Small intestine (tissue), 7 donors: ENCODE data around the gene TMEM205. TPM values are rescaled to one million over a fixed set of nuclear protein-coding genes. Genes with fewer than 3 reads are reported as not detected.

Source experiments
- DNase-seq, 2 donors: peaks; one replicate each; pipeline versions ENCODE4 v3.0.0 to v3.0.0-alpha.2; 2013
- FAIRE-seq: peaks from 2 replicates; lab custom pipeline; 2012; peaks lifted over from hg19 to GRCh38; lab: Jason Lieb, UNC
- H3K27ac ChIP-seq, 3 donors: one replicate each; pipeline ENCODE4 v1.5.1; 2013; ENCODE audit warnings: low read length in 2 of 3, mild to moderate bottlenecking in 2 of 3, control low read depth in 1 of 3, inconsistent platforms in 1 of 3, low read depth in 1 of 3, moderate library complexity in 1 of 3
- H3K27me3 ChIP-seq, 3 donors: one replicate each; pipeline ENCODE4 v1.6.1; 2013; ENCODE audit warnings: low read length in 3 of 3, inconsistent platforms in 1 of 3; ENCODE audit not compliant: control insufficient read depth in 3 of 3, insufficient read depth in 3 of 3
- H3K36me3 ChIP-seq, 3 donors: one replicate each; pipeline ENCODE4 v1.6.1; 2013; ENCODE audit warnings: low read length in 3 of 3, inconsistent platforms in 1 of 3, low read depth in 1 of 3, mild to moderate bottlenecking in 1 of 3, moderate library complexity in 1 of 3; ENCODE audit not compliant: control insufficient read depth in 3 of 3, insufficient read depth in 2 of 3
- H3K4me1 ChIP-seq, 3 donors: one replicate each; pipeline ENCODE4 v1.6.1; 2013; ENCODE audit warnings: low read length in 2 of 3, inconsistent platforms in 1 of 3, low read depth in 1 of 3, mild to moderate bottlenecking in 1 of 3, moderate library complexity in 1 of 3; ENCODE audit not compliant: control insufficient read depth in 3 of 3, insufficient read depth in 2 of 3
- H3K4me3 ChIP-seq, 3 donors: one replicate each; pipeline ENCODE4 v1.5.1; 2013; ENCODE audit warnings: low read length in 3 of 3, control low read depth in 1 of 3, inconsistent platforms in 1 of 3, low read depth in 1 of 3, mild to moderate bottlenecking in 1 of 3, moderate library complexity in 1 of 3
- H3K9me3 ChIP-seq, 2 donors: one replicate each; pipeline ENCODE4 v1.6.1; 2013; ENCODE audit warnings: low read depth in 1 of 2, low read length in 1 of 2; ENCODE audit not compliant: control insufficient read depth in 2 of 2, insufficient read depth in 1 of 2
- WGBS, 3 donors: extraction: QIAGEN DNeasy Blood & Tissue Kit; methylation state at CpG; one replicate each; pipeline ENCODE4 v1.1.7; 2013; 5-methylcytosine and 5-hydroxymethylcytosine counted together
- polyA plus RNA-seq, 4 donors: library from polyadenylated mRNA; stranded (reverse) in 3 of 4; unstranded in 1 of 4; fragments of 200-250 nt in 3 of 4; fragments of 120-200 nt in 1 of 4; gene quantifications; one replicate each; pipeline versions ENCODE4 v1.2.1 to v1.2.3, GENCODE V29; 2013
- donor health status: healthy with polysubstance abuse.
- donor health status: control.
- donor health status: control.
- donor health status: Bipolar disorder and iron deficiency.
- donor health status: healthy.

The TMEM205 gene
- polyA plus RNA-seq, 4 donors, result 39.8 to 127 (median 86.7) TPM

- H3K36me3 ChIP-seq, result peaks cover 0 to 58% (median 4%) of the 10 kb centered on the region in 3 donors
- FAIRE-seq, result no peak
Measured at GRCh38 chr19:11364935-11365334, 18.9 kb upstream of the TMEM205 start.

GRCh38 chr19:11364296-11364904, 18.3 kb upstream of the TMEM205 start:
- 90 to 92% (median 90%) methylated on average over 24 to 28 of the region's 28 CpGs for WGBS, 3 donors
- peaks cover 0 to 21% (median 0%) of the 10 kb centered on the region in 3 donors for H3K4me1 ChIP-seq
- H3K4me3 ChIP-seq, result no peak overlapping the region
- no peak for FAIRE-seq
- H3K36me3 ChIP-seq, result peaks cover 0 to 59% (median 4%) of the 10 kb centered on the region in 3 donors
- H3K27ac ChIP-seq, result no peak overlapping the region
- no peaks in the 10 kb centered on the region for H3K9me3 ChIP-seq
- DNase-seq, result no peak
- peaks cover 0 to 6% (median 0%) of the 10 kb centered on the region in 3 donors for H3K27me3 ChIP-seq

More at GRCh38 chr19:11364935-11365334, 18.9 kb upstream of the TMEM205 start:
- peaks cover 0 to 6% (median 0%) of the 10 kb centered on the region in 3 donors for H3K27me3 ChIP-seq
- no peaks in the 10 kb centered on the region for H3K9me3 ChIP-seq
- no peak overlapping the region for H3K27ac ChIP-seq
- H3K4me1 ChIP-seq, result peaks cover 0 to 21% (median 0%) of the 10 kb centered on the region in 3 donors
- H3K4me3 ChIP-seq, result no peak overlapping the region
- no peak for DNase-seq
- 74 to 87% (median 84%) methylated on average over 5 of the region's 5 CpGs for WGBS, 3 donors

- H3K36me3 ChIP-seq, result peaks cover 0 to 56% (median 4%) of the 10 kb centered on the region in 3 donors
- DNase-seq (no peak), FAIRE-seq (no peak)
- WGBS, 3 donors, result 90 to 95% (median 93%) methylated on average over 9 to 10 of the region's 10 CpGs
- no peak overlapping the region for H3K4me3 ChIP-seq
- H3K4me1 ChIP-seq, result peaks cover 0 to 21% (median 0%) of the 10 kb centered on the region in 3 donors
- H3K27me3 ChIP-seq, result peaks cover 0 to 6% (median 0%) of the 10 kb centered on the region in 3 donors
- H3K9me3 ChIP-seq, result no peaks in the 10 kb centered on the region
- H3K27ac ChIP-seq, result no peak overlapping the region
Measured at GRCh38 chr19:11363881-11364280, 17.8 kb upstream of the TMEM205 start.

DNA sequence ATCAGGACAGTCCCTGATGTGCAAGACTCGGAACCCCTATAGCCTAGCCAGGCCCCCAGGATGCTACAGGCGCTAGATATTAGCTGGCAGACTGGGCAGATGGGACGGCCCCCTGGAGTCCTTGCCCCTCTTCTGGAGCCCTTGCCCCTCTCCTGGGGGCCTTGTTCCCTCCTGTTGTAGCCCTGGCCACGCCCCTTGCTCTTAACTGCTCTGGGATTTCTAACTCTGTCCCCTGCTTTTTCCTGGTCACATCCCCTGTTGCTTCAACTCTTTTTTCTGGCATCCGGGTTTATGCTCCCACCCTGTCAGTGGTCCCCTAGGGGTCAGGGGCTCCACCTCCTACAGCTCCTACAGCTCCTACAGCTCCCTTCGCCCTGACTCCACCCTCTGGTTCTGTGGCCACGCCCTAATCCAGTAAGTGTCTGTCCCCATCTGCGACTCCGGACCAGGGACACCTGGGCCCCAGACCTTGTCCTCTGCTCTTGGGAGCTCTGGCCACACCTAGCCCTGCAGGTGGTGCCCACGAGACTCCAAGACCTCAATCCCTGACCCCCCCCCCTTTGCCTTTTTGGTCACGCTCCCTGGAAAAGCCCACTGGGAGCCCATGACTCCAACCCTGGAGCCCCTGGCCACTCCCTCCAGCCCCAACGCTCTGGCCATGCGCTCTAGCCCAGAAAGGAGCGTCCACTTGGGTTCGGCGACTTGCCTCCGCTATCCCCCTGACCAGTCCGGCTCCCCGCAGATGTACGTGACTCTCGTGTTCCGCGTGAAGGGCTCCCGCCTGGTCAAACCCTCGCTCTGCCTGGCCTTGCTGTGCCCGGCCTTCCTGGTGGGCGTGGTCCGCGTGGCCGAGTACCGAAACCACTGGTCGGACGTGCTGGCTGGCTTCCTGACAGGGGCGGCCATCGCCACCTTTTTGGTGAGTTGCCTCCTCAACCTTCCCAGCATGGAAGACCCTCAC, 16.0 kb upstream of the TMEM205 start:
- H3K27me3 ChIP-seq, result peaks cover 0 to 13% (median 0%) of the 10 kb centered on the region in 3 donors
- H3K4me1 ChIP-seq, result peaks cover 0 to 21% (median 0%) of the 10 kb centered on the region in 3 donors
- peak overlapping the region in 1 of 3 donors; percentile 75 for H3K27ac ChIP-seq
- peak; percentile 15 to 80 for DNase-seq
- H3K4me3 ChIP-seq, result peak overlapping the region in 1 of 3 donors; percentile 37
- no peak for FAIRE-seq
- H3K9me3 ChIP-seq, result no peaks in the 10 kb centered on the region
- H3K36me3 ChIP-seq, result peaks cover 0 to 48% (median 0%) of the 10 kb centered on the region in 3 donors
- 67 to 81% (median 71%) methylated on average over 35 of the region's 35 CpGs for WGBS, 3 donors

GRCh38 chr19:11361037-11361770, 15.1 kb upstream of the TMEM205 start:
- 20 to 54% (median 33%) methylated on average over 38 to 43 of the region's 43 CpGs for WGBS, 3 donors
- FAIRE-seq, result no peak
- H3K4me3 ChIP-seq, result peak overlapping the region in 1 of 3 donors; percentile 37
- DNase-seq, result peak; percentile 87 to 92
- peaks cover 0 to 13% (median 0%) of the 10 kb centered on the region in 3 donors for H3K27me3 ChIP-seq
- no peaks in the 10 kb centered on the region for H3K9me3 ChIP-seq
- peak overlapping the region in 1 of 3 donors; percentile 75 for H3K27ac ChIP-seq
- peaks cover 0 to 21% (median 0%) of the 10 kb centered on the region in 3 donors for H3K4me1 ChIP-seq
- H3K36me3 ChIP-seq, result peaks cover 0 to 48% (median 0%) of the 10 kb centered on the region in 3 donors

- H3K9me3 ChIP-seq, result no peaks in the 10 kb centered on the region
- H3K4me1 ChIP-seq, result peaks cover 0 to 26% (median 0%) of the 10 kb centered on the region in 3 donors
- H3K4me3 ChIP-seq, result no peak overlapping the region
- peaks cover 0 to 30% (median 0%) of the 10 kb centered on the region in 3 donors for H3K36me3 ChIP-seq
- DNase-seq (no peak), FAIRE-seq (no peak)
- peaks cover 0 to 19% (median 0%) of the 10 kb centered on the region in 3 donors for H3K27me3 ChIP-seq
- H3K27ac ChIP-seq, result no peak overlapping the region
- 78 to 85% (median 85%) methylated on average over 11 of the region's 11 CpGs for WGBS, 3 donors
Measured at GRCh38 chr19:11359421-11359820, 13.4 kb upstream of the TMEM205 start.

GRCh38 chr19:11356676-11357550, 10.8 kb upstream of the TMEM205 start:
- H3K9me3 ChIP-seq, result no peaks in the 10 kb centered on the region
- no peak for DNase-seq
- H3K27ac ChIP-seq, result no peak overlapping the region
- WGBS, 3 donors, result 72 to 77% (median 76%) methylated on average over 10 to 11 of the region's 11 CpGs
- peaks cover 0 to 18% (median 0%) of the 10 kb centered on the region in 3 donors for H3K36me3 ChIP-seq
- FAIRE-seq, result no peak
- H3K27me3 ChIP-seq, result peaks cover 0 to 19% (median 0%) of the 10 kb centered on the region in 3 donors
- no peak overlapping the region for H3K4me3 ChIP-seq
- peaks cover 0 to 17% (median 0%) of the 10 kb centered on the region in 3 donors for H3K4me1 ChIP-seq
